HG03097 (cell line): ENCODE measurements around the gene DENND1B.
"Not testable (repeated sequence)": the region's sequence is repeated elsewhere in the genome, so short reads cannot be mapped to it uniquely, and the experiment has no call there.

ENCODE experiments used
- ATAC-seq: cut with Tn5 transposase; IDR thresholded peaks from one replicate; pipeline ENCODE4 v1.9.1; 2021; ENCODE audit not compliant: unreplicated experiment, low FRiP score

The DENND1B gene

GRCh38 chr1:197752652-197753164 lies 22.6 kb downstream of the DENND1B start:
- not testable (repeated sequence) for ATAC-seq

DNA sequence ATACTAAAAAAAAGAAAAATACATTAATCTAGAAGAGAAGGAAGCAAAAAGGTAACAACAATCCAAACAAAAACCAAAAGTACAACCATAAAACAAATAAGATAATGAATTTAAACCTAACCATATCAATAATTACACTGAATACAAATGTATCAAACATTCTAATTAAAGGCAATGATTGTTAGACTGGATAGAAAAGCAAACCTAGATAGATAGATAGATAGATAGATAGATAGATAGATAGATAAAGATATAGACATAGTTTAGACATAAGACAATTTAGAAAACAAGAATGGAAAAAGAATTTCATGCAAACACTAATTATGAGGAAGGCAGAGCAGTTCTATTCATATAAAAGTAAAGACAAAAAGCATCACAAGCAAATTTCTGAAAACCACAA lies 24.9 kb downstream of the DENND1B start:
- no peak for ATAC-seq

DNA sequence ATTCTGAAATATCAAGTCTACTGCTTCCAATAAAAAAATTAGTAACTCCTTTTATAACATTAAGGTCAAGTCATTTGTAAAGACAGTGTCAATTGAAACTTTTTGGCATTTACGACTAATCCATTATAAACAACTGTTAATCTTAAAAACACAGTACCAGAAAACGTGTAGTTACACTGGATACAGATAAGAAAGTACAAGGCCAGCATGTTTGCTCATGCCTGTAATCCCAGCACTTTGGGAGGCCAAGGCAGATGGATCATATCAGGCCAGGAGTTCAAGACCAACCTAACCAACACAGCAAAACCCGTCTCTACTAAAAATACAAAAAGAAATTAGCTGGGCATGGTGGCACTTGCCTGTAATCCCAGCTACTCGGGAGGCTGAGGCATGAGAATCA lies 29.4 kb downstream of the DENND1B start:
- ATAC-seq, result no peak

DNA sequence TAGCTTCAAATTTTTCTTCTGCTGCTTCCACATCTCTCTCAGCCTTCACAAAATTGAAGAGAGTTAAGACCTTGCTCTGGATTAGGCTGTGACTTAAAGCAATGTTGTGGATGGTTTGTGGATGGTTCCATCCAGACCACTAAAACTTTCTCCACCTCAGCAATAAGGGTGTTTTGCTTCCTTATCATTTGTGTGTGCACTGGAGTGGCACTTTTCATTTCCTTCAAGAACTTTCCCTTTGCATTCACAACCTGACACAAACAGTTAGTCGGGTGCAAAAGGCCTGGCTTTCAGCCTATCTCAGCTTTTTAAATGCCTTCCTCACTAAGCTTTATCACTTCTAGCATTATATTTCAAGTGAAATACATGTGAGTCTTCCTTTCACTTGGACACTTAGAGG lies 30.3 kb downstream of the DENND1B start:
- ATAC-seq, result no peak

DNA sequence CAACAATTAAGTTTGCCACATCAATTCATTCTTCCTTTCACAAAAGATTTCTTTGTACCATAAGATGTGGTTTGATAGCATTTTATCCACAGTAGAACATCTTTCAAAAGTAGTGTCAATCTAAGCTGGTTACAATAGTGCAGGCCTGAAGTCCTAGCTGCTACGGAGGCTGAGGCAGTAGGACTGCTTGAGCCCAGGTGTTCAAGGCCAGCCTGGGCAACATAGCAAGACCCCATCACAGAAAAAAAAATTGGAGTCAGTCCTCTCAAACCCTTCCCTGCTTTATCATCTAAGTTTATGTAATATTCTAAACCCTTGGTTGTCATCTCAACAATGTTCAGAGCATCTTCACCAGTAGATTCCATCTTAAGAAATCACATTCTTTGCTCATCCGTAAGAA lies 31.7 kb downstream of the DENND1B start:
- no peak for ATAC-seq

DNA sequence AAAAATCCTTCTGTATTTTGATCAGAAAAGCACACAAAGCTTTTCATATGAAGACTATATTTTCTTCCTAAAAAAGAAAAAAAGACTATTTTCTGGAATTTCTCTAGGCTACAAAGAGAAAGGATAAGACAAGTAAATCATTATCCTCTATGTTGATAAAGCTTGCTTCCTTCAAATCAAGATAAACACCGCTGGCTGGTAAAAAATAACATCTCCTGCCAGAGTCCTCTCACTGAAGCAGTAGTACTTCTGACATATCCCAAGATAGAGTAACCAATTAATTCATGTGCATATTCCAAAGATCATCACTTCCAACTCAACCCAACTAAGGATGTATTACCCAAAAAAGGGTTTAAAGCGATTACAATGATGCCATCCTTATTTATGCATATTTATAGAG lies 34.3 kb downstream of the DENND1B start:
- ATAC-seq, result no peak

DNA sequence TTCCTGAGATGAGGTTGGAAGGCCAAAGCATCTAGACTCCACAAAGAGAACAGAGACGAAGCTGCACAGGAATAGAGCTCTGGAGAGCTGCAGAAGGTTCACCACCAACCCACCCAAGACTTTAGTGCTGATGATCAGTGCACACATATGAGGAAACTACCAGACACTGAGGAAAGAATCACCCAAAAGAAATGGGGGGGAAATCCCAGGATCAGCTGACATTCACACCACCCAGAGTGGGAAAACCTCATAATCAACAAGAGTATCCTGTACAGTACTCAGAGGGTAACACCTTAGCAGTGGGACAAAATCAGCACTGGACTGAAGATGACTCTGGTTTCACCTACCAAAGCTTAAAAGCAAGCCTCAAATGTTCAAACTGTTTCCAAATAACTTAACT lies 36.4 kb downstream of the DENND1B start:
- no peak for ATAC-seq

- no peak for ATAC-seq
Measured at GRCh38 chr1:197737916-197738315, 37.4 kb downstream of the DENND1B start.

DNA sequence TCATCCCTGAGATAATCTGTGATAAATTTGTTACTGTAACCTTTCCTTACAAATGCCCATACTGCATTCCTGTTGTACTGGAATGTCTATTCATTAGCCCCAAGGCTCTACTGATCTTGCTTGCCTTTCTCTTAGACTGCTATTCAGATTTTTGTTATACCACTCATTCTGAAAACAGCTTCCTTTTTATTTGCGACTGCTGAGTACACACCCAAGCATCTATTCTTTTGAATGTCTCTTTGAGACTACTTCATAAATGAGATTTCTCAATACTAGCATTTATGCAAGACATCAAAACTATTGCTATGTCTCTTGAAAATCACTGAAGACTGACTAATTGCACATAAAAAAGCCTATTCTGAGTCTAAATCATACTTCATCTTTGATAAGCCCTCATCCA lies 38.6 kb downstream of the DENND1B start:
- no peak for ATAC-seq

DNA sequence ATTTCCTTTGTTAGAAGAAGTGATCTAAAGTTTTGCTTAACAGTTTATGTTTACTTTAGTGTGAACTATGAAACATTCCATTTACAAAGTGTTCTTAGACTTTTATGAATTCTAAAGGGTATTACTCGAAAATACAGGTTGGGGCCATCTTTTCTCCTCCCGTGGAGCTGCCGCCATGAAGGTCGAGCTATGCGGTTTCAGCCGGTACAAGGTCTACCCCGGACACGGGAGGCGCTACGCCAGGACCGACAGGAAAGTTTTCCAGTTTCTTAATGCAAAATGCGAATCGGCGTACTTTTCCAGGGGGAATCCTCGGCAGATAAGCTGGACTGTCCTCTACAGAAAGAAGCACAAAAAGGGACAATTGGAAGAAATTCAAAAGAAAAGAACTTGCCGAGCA lies 39.8 kb downstream of the DENND1B start:
- no peak for ATAC-seq

GRCh38 chr1:197733324-197733723 lies 42.0 kb downstream of the DENND1B start:
- no peak for ATAC-seq

DNA sequence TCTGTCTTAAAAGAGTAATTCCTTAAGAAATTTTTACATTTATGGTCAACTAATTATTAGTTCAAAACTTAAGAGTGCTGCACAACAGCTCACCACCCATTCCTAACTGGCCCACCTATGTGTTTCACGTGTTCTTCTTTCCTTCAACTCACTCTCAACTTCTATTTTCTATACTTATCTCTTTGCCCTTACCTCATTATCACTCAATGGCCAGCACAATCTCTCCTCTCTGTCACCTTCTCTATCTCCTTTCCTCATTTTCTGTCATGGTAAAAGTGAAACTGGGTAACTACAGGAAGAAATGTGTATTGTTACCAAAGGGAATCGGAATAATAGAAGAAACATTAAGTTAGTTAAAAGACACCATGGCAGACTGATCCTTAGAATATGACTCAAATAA lies 43.1 kb downstream of the DENND1B start:
- no peak for ATAC-seq

GRCh38 chr1:197731449-197731848 lies 43.8 kb downstream of the DENND1B start:
- ATAC-seq, result no peak

- no peak for ATAC-seq
Measured at GRCh38 chr1:197725976-197726375, 49.3 kb downstream of the DENND1B start.

- ATAC-seq, result no peak
Measured at GRCh38 chr1:197725044-197725443, 50.2 kb downstream of the DENND1B start.

GRCh38 chr1:197715806-197716205 lies 59.5 kb downstream of the DENND1B start:
- ATAC-seq, result no peak

DNA sequence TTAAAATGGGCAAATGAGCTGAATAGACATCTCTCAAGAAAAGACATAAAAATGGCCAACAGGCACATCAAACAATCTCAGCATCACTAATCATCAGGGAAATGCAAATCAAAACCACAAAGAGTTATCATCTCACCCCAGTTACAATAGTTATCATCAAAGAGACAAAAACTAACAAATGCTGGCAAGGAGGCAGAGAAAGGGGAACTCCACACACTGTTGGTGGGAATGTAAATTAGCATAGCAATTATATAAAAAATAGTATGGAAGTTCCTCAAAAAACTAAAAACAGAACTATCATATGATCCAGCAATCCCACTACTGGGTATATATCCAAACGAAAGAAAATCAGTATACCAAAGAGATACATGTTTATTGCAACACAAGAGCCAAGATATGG lies 68.7 kb downstream of the DENND1B start:
- no peak for ATAC-seq

- ATAC-seq, result no peak
Measured at GRCh38 chr1:197705941-197706340, 69.3 kb downstream of the DENND1B start.

DNA sequence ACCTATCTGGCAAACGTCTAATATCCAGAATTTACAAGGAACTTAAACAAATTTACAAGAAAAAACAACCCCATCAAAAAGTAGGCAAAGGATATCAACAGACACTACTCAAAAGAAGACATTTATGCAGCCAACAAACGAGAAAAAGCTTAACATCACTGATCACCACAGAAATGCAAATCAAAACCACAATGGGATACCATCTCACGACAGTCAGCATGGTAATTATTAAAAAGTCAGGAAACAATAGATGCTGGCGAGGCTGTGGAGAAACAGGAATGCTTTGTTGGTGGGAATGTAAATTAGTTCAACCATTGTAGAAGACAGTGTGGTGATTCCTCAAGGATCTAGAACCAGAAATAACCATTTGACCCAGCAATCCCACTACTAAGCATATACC lies 74.6 kb downstream of the DENND1B start:
- not testable (repeated sequence) for ATAC-seq

DNA sequence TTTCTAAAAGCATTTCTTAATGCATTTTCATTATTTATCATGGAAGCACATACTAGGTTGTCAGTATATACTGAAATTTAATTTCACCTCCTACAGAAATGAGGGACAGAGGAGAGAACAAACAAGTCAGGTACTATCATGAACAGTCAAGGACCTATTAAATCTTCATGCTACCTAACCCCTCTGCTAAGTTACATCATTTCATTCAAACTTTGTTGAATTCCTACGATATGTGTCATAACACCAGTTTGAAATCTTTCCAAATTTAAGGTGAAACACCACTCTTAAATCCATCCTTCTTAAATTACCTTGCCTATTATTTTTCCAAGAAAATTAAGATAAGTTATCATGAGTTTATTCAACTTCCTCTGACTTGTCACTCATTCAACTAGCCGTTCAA lies 78.9 kb downstream of the DENND1B start:
- no peak for ATAC-seq

DNA sequence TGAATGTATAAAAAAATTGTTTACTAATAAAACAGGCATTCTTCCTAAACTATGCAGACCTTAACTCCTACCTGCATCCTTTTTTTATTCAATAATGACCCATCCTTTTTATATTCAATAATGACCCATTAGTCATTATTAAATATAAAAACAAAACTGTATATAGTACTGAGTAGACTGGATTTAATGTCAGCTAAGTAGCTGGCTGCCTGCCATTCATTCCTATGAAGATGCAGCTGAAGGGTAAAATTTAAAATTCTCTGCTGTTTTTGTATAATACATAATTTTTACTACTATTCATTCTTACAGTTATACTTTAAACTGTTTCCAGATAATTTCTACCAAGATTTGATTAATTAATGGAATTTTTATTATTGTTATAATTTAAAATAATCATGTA lies 79.3 kb downstream of the DENND1B start:
- no peak for ATAC-seq

DNA sequence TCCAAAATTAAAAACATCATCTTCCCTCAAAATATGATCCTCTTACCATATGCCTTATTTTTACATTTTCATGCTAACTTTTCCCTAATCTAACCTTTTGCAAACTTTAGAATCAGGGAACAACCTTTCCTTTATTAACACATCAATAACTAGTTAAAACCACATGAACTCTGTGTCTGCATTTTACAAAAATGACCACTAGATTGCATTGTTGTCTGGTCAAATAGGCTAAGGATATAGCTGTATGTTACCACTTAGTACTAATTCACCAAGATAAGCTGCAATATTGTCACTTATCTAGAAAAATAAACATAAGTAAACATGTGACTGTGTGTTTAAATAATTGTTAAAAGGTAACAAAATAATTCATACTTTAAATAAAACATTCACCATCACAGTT lies 82.3 kb downstream of the DENND1B start:
- ATAC-seq, result no peak

GRCh38 chr1:197691816-197692215 lies 83.5 kb downstream of the DENND1B start:
- no peak for ATAC-seq
